ENCODE data around the gene DSCAM. TPM values are rescaled to one million over a fixed set of nuclear protein-coding genes. Genes with fewer than 3 reads are reported as not detected.

The DSCAM gene
- total and polyA plus RNA-seq, 10 of the 15 experiments (the other 5 are each of a cell fraction or from before 2014, with no cell fraction given) = not detected

DNA sequence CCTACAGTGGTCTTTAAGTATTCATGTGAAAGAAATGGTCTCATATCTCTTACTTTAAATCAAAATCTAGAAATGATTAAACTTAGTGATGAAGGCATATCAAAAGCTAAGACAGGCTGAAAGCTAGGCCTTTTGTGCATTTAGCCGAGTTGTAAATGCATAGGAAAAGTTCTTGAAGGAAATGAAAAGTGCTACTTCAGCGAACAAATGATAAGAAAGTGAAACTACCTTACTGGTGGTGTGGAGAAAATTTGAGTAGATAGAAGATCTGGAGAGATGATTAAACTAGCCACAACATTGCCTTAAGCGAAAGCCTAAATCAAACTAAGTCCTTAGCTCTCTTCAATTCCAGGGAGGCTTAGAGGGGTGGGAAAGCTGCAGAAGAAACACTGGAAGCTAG lies 147.6 kb downstream of the DSCAM start (continued):
- TF ChIP-seq, protein P1, sequence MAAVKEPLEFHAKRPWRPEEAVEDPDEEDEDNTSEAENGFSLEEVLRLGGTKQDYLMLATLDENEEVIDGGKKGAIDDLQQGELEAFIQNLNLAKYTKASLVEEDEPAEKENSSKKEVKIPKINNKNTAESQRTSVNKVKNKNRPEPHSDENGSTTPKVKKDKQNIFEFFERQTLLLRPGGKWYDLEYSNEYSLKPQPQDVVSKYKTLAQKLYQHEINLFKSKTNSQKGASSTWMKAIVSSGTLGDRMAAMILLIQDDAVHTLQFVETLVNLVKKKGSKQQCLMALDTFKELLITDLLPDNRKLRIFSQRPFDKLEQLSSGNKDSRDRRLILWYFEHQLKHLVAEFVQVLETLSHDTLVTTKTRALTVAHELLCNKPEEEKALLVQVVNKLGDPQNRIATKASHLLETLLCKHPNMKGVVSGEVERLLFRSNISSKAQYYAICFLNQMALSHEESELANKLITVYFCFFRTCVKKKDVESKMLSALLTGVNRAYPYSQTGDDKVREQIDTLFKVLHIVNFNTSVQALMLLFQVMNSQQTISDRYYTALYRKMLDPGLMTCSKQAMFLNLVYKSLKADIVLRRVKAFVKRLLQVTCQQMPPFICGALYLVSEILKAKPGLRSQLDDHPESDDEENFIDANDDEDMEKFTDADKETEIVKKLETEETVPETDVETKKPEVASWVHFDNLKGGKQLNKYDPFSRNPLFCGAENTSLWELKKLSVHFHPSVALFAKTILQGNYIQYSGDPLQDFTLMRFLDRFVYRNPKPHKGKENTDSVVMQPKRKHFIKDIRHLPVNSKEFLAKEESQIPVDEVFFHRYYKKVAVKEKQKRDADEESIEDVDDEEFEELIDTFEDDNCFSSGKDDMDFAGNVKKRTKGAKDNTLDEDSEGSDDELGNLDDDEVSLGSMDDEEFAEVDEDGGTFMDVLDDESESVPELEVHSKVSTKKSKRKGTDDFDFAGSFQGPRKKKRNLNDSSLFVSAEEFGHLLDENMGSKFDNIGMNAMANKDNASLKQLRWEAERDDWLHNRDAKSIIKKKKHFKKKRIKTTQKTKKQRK (IDR thresholded peaks at IDR 0.05; ENCODE audit: low read depth, low read length) = no peak

DNA sequence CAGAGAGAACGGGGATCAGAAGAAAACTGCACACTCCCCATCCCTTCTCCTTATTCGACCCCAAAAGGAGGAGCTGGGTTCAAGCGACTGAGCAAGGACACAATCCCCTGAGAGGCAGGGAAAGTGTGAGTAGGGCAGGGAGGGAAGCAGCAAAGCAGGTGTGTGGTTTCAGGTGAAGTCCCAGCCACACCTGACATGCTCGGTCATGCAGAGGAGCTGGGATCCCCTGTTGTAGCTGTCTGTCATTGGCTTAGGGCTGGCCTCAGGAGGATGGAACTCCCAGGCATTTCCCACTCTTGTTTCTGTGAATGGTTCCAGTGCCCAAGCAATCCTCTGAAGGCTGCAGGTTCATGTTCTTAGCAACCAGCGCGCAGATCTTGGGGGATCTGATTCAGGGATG lies 150.7 kb downstream of the DSCAM start:
- intact Hi-C loops (cut with micrococcal nuclease; ENCODE audit: unreplicated experiment) (no loop called here), in situ Hi-C loops (cut with MboI) (no loop called here)
- ChIA-PET RAD21 (ENCODE audit: unreplicated experiment) (no interaction called here), SMC1A (ENCODE audit: uncharacterized antibody, unreplicated experiment) (no interaction called here), POLR2A (no interaction called here), CTCF (no interaction called here)
- no peak overlapping the region for H3K9ac ChIP-seq (ENCODE audit: control insufficient read depth, insufficient read depth, low read length)
- no peak overlapping the region for H3K4me2 ChIP-seq (ENCODE audit: control insufficient read depth, insufficient read depth)
- H3K36me3 ChIP-seq (ENCODE audit: control insufficient read depth in 2 of 2, insufficient read depth in 2 of 2, low read length in 1 of 2) = no peaks in the 10 kb centered on the region
- no peaks in the 10 kb centered on the region for H3K79me2 ChIP-seq (ENCODE audit: control insufficient read depth, insufficient read depth, low read length)
- H3K4me3 ChIP-seq = no peak overlapping the region
- no peaks in the 10 kb centered on the region for H4K20me1 ChIP-seq (ENCODE audit: control insufficient read depth, insufficient read depth)
- no peaks in the 10 kb centered on the region for H3K27me3 ChIP-seq (replicated peaks in 1 of 2; ENCODE audit: control insufficient read depth in 2 of 2, insufficient read depth in 2 of 2, low read length in 1 of 2)
- TF ChIP-seq IRF4 (IDR thresholded peaks at IDR 0.05; ENCODE audit: low read depth, low read length) (no peak), SMARCA5 (IDR thresholded peaks at IDR 0.05) (no peak), CREB1 (IDR thresholded peaks at IDR 0.05; ENCODE audit: low read depth) (no peak), NBN (IDR thresholded peaks at IDR 0.05) (no peak), SPI1 (IDR thresholded peaks at IDR 0.05; ENCODE audit: borderline replicate concordance, insufficient read depth, low read depth, low read length) (no peak), SUZ12 (IDR thresholded peaks at IDR 0.05; ENCODE audit: unreplicated experiment) (no peak), ZNF274 (IDR thresholded peaks at IDR 0.05; ENCODE audit: insufficient read depth, insufficient read length) (no peak), BHLHE40 (IDR thresholded peaks at IDR 0.05; ENCODE audit: borderline replicate concordance in 1 of 2, low read depth in 2 of 2, low read length in 1 of 2) (no peak), CBFB (IDR thresholded peaks at IDR 0.05; ENCODE audit: low read depth) (no peak), SIN3A (IDR thresholded peaks at IDR 0.05; ENCODE audit: low read depth, low read length) (no peak)
- TF ChIP-seq, protein P2, sequence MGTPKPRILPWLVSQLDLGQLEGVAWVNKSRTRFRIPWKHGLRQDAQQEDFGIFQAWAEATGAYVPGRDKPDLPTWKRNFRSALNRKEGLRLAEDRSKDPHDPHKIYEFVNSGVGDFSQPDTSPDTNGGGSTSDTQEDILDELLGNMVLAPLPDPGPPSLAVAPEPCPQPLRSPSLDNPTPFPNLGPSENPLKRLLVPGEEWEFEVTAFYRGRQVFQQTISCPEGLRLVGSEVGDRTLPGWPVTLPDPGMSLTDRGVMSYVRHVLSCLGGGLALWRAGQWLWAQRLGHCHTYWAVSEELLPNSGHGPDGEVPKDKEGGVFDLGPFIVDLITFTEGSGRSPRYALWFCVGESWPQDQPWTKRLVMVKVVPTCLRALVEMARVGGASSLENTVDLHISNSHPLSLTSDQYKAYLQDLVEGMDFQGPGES (IDR thresholded peaks at IDR 0.05) = no peak
- TF ChIP-seq, protein P3, sequence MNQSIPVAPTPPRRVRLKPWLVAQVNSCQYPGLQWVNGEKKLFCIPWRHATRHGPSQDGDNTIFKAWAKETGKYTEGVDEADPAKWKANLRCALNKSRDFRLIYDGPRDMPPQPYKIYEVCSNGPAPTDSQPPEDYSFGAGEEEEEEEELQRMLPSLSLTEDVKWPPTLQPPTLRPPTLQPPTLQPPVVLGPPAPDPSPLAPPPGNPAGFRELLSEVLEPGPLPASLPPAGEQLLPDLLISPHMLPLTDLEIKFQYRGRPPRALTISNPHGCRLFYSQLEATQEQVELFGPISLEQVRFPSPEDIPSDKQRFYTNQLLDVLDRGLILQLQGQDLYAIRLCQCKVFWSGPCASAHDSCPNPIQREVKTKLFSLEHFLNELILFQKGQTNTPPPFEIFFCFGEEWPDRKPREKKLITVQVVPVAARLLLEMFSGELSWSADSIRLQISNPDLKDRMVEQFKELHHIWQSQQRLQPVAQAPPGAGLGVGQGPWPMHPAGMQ (IDR thresholded peaks at IDR 0.05; ENCODE audit: borderline replicate concordance) = no peak
- TF ChIP-seq, protein P4, sequence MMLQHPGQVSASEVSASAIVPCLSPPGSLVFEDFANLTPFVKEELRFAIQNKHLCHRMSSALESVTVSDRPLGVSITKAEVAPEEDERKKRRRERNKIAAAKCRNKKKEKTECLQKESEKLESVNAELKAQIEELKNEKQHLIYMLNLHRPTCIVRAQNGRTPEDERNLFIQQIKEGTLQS (IDR thresholded peaks at IDR 0.05; ENCODE audit: borderline replicate concordance, extremely low read depth, low read depth, low read length) = no peak
- TF ChIP-seq, protein P5, sequence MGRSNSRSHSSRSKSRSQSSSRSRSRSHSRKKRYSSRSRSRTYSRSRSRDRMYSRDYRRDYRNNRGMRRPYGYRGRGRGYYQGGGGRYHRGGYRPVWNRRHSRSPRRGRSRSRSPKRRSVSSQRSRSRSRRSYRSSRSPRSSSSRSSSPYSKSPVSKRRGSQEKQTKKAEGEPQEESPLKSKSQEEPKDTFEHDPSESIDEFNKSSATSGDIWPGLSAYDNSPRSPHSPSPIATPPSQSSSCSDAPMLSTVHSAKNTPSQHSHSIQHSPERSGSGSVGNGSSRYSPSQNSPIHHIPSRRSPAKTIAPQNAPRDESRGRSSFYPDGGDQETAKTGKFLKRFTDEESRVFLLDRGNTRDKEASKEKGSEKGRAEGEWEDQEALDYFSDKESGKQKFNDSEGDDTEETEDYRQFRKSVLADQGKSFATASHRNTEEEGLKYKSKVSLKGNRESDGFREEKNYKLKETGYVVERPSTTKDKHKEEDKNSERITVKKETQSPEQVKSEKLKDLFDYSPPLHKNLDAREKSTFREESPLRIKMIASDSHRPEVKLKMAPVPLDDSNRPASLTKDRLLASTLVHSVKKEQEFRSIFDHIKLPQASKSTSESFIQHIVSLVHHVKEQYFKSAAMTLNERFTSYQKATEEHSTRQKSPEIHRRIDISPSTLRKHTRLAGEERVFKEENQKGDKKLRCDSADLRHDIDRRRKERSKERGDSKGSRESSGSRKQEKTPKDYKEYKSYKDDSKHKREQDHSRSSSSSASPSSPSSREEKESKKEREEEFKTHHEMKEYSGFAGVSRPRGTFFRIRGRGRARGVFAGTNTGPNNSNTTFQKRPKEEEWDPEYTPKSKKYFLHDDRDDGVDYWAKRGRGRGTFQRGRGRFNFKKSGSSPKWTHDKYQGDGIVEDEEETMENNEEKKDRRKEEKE (IDR thresholded peaks at IDR 0.05) = no peak
- no peaks in the 10 kb centered on the region; the same call in 2 of the 3 replicates for H3K9me3 ChIP-seq (replicated peaks; ENCODE audit: control insufficient read depth, insufficient read depth, low read length)
- H3K4me1 ChIP-seq (ENCODE audit: control insufficient read depth, insufficient read depth, low read length) = no peaks in the 10 kb centered on the region
- WGBS (ENCODE audit: insufficient coverage, insufficient replicate concordance, low lambda C conversion rate, missing lambda C conversion rate) = 10% methylated on average over 6 of the region's 6 CpGs
- no TSS peak for BruUV-seq (replicated peaks)
- H2AFZ ChIP-seq (ENCODE audit: control insufficient read depth, low read depth, low read length) = no peak overlapping the region
- H3K27ac ChIP-seq (ENCODE audit: control insufficient read depth, insufficient read depth) = no peak overlapping the region
- no peak for DNase-seq (ENCODE audit: low read depth, low spot score)
- ATAC-seq = no peak
- FAIRE-seq = no peak

Measured in GM12878 (cell line).